GM18873 (cell line): ENCODE results near the gene MYH2.
"Not testable (repeated sequence)": the region's sequence is repeated elsewhere in the genome, so short reads cannot be mapped to it uniquely, and the experiment has no call there.

Experiments used
- ATAC-seq: cut with Tn5 transposase; IDR thresholded peaks from one replicate; pipeline ENCODE4 v1.9.1; 2021; ENCODE audit warnings: mild to moderate bottlenecking, moderate library complexity, moderate number of reproducible peaks; ENCODE audit not compliant: unreplicated experiment, low FRiP score

Gene MYH2

DNA sequence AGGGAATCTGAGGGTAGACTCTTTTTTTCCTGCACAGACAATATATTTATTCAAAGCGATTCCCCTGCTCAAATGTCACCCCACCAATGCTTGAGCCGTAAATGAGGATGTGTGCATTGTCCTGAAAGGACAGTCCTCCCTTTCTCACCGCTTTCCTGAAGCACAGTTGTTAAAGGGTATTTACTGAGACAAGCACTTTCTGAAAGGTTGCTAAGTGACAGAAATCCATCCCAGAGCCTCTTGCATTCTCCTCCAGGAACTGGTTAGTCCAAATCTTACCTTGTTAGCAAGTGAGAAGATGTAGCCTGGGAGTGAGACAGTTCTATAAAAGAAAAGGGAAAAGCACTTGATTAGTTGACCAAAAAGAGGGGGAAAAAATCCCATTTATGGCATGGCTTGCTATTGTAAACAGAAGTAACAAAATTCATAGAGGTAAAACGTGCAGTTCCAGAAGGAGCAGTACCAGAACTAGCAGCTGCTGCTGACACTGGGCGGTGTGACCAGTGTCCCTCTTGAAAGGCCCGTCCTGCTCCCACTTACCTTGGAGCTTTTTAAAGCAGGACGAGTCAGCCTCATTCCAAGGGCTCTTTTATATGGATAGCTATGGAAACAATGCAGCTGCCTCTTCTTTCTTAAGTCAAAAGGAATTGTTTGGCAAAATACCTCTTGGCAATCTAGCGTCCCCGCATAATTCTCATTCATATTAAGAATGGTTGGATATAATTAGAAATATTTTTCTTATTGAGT, at the start of gene MYH2:
MYH2 (minus strand) TSS at position 563 of the 747 bp plus-strand sequence. CDS start 1,738 bp downstream, outside the sequence.
- ATAC-seq = no peak

DNA sequence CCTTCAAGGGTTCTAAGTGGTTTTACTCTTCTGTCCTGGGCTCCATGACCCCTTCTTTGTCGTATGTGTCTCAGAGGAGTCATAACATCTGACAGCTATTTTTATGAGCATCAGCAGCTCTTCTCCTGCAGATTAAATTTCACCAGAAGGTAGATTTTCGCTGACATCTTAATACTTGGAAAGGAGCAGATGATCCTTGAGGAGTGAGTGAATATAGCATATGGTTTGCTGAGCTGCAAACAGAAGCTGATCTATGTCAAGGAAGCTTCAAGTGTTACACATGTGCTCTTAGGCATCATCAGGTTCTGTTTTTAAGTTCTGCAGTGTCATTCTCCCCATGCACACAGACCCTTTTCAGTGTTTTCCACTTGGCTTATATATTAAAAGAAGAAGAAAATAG, 49.2 kb upstream of the MYH2 start:
- no peak for ATAC-seq

DNA sequence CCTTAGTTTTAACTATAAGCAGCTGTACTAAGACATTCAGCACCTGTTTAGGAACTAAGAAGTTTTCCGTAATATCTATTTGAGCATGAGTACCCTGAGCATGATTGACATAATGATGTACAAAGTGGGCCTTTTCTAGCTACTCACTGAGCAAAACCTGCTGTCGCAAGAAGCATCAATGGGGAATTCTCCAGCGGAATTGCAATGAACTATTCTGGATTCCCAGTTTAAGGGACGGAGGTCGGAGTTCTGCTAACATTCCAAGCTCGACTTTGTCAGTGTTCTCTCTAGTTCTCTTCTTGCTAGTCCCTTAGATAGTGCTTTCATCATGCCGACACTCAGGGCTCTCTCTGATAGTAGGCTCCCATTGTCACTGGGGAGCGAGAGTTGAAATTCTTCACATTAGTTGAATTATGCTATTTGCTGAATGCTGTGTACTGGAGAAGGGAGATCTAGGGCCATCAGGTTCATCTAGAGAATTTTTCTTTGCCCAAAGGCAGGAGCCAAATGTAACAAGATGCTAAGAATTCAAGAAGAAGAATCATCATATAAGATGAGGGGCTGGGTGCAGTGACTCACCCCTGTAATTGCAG, 40.2 kb upstream of the MYH2 start:
- ATAC-seq = no peak

DNA sequence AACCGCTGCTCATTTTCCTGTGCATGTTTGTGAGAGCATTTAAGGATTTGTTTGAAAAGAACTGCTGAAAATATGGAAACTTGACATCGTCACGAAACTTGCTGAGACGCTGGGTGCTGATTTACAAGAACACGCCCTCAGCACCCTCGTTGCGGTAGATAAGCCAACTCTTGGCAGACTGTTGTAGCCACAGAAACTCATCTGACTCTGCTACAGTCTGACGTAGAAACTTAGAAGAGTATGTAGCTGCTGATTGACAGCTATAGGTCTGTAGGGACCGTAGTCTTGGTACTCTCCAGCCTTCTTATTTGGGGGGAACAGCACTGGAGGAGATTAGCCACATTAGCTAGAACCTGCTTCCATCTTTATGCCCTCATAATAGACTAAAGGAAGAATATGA, 36.1 kb upstream of the MYH2 start:
- ATAC-seq = no peak

DNA sequence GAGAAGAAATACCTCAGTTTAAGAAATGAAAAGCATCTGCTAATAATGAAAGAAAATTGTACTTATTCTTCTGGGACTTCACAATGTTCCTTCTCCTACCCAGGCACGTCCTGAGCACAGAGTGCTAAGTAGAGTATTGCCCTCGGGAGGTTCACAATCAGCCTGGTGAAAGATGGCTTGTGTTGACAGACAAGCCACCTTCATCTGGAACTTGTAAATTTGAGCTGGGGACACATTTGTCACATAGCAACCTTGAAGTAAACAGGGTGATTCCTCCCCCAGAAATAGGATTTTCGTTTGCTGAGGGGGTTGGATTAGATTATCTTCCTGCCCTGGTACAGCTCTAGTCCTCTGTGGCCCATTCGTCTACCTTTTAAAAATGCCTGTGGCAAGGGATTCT, 34.4 kb upstream of the MYH2 start:
- no peak for ATAC-seq

DNA sequence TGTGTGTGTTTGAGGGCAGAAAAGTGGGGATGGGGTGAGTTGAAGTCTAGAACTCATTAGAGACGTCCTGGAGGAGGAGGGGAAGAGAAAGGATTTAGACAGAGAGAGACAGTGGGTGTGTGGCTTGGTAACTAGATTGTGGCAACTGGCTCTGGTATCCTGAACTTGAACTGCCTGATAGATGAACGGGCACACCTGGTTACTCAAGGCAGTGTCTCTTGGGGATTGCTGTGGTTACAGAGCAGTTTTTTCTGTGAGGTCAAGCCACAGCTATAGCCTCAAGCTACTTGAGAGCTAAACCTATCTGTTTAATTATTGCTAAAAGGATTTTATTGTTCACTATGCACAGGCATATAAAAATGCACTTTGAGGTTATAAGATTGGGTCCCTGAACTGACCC, 29.8 kb upstream of the MYH2 start:
- ATAC-seq = no peak

DNA sequence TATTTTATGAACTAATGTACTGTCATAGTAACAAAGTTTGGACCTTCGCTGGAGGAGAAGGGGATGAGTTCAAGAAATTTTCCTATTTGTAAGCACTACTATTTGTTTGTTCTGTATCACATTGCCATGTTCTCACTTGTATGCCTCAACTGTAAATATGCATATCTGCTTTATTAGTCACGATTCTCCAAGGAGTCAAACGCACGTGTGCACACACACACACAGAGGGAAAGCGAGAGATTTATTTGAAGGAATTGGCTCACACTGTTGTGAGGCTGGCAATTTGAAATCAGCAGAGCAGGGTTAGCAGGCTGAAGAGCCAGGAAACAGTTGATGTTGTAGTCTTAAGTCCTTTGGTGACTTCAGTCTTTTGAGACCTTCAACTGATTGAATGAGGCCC, 24.9 kb upstream of the MYH2 start:
- ATAC-seq = no peak

DNA sequence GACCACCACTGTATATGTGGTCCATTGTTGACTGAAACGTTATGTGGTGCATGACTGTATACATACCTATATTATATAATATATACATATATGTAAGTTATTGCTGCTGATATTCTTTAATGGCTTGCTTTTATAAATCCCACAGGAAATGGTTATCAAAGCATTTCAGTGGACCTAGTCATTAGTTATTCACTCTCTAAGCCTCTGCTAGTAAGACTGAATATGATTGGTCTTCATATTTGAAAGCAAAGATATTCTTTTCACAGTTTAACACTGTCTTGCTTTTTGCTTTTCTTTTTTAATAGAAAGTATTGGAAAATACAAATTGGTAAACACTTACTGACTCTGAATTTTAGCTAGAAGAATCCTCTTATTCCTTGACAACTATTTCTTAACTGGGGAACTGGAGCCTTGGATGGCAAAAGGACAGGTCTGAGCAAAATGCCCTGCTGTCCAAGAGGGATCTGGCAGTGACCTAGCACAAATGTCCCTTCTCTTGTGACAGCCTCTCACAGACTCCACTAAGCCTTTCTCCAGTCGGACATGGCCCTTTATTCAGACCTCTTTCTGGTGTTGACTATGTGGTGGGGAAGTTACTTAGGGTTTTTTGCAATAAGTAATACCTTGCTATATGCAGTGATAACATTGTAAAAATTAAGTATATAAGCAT, 14.7 kb upstream of the MYH2 start:
- no peak for ATAC-seq

DNA sequence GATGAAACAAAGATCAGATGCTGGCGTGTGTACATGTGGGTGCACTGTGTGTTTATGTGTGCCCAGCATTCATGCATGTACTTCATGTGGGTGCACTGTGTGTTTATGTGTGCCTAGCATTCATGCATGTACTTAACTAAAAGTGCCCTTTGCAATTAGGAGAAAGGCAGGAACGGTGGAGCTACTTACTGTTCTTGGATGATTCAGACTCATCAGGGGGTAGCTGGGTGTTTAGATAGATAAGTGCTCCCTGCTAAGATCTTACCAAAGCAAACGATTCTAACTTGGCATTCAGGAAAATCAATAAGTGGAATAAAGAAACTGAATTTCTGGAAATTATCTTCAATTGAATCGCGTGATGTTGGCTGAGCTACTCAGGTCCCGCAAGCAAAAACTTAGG, 8.6 kb upstream of the MYH2 start:
- no peak for ATAC-seq

DNA sequence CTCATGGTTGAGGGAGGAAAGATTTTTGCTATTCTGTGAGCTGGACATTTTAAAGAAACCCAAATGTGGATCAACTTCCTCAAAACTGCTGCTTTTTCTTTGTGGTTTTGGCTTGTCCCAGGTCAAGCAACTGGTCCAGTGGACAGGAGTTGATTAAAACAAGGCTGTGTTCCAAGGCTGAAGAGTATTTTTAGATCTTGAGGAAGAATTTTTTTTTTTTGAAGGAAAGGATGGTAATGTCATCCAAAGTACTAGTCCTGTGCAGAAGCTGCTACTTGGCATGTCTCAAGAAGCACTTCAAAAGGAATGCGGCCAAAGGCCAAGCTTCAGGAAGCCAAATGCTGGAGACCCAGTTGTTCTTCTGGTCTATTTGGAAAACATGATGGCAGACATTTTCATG, 8.0 kb upstream of the MYH2 start:
- ATAC-seq = no peak

DNA sequence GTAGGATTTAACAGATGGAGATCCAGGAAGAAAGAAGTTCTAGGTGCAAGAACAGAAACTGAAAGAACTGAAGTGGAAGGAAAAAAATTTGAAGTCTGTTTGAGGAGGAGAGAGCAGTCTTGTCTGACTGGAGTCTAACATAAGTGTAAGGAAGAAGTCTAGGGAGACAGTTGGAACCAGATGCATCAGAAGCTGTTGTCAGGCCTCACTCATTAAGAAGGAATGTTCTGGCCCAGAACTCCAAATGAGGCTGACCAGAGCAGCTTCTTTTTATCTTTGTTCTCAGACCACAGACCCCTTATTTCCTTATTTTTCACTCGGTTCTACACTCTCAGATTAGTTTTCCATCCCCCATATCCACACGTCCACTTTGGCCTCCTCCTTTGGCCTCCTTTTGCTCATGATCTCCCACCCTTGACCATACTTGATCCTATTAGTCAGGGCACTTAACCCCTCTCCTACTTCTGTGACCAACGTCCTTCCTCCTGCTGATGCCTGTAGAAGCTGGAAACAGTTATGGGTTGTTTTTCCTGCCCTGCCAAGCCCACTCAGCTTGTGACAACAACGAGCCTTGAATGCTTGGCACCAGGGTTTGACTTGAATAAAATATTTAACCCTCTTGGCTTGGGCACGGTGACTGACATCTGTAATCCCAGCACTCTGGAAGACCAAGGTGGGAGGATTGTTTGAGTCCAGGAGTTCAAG, 7.0 kb upstream of the MYH2 start:
- ATAC-seq = no peak

DNA sequence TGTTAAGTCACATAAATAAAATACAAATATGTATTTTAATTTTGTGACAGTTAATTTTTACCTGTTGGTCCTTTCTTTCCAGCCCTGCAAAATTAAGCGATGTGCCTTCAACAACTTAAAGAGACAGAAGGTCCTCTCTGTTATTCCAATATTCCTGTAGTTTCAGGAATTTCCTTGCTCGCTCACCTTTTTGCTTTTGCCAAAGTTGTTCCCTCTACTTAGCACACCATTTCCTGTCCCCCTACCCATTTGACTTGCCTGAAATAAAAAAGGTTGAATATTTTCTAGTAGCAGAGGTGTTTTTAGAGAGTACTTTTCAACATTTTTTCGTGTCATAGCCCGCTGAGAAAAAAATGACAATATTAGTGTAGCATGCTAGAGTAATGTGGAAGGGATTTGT, 556 bp upstream of the MYH2 start:
- no peak for ATAC-seq

DNA sequence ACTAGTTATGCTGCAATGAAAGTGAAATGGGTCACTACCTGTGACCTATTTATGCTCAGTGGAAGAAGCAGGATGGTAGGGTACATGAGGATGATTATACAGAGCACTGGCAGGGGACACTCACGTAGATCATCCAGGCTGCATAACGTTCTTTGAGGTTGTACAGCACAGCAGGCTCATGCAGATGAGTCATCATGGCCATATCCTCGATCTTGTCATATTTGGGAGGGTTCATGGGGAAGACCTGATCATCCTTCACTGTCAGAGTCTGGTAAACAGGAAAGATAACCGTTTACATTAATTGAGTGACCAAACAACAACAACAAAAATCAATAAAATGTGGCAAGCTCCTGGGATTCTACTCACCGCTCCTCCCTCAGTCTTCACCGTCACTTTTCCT, 2.1 kb downstream of the MYH2 start:
- no peak for ATAC-seq

DNA sequence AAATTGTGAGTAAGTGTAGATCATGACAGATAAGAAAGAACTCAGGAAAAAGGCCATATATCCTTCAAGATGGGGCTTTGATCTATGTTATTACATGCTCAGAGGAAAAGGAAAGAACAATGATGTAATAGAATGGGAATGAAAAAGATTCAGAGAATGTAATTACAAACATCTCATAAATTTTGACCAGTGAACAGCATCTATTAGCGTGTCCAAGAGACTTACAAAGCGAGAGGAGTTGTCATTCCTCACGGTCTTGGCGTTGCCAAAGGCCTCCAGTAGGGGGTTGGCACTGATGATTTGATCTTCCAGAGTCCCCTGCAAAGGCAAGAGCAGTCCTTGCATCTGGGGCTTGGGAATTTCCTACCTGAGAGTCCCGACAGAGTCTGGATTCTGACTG, 6.0 kb downstream of the MYH2 start:
- ATAC-seq = not testable (repeated sequence)

DNA sequence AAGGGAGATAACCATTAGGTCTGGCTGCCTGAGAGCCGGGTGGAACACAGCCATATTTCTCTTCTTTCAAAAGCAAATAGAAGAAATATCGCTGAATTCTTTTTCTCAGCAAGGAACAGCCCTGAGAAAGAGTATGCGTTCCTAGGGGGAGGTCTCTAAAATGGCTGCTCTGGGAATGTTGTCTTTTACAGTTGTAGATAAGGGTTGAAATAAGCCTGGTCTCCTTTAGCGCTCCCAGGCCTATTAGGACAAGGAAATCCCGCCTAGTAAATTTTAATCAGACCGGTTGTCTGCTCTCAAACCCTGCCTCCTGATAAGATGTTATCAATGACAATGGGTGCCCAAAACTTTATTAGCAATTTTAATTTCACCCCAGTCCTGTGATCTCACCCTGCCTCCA, 8.3 kb downstream of the MYH2 start:
- not testable (repeated sequence) for ATAC-seq

DNA sequence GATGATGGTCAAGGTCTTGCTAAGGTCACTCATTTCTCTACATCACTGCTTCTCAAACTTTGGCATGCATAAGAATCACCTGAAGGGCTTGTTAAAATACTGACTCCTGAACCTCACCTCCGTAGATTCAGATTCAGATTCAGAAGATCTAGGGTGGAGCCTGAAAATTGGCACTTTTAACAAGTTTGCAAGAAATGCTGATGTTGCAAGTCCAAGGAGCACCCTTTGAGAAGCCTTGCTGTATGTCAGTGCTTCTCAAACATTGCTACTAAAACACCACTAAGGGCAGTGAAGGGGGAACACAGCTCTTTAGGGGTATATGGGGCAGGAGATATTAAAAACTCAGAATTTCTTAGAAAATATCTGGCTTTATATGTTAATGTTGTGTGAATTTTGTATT, 17.4 kb downstream of the MYH2 start:
- no peak for ATAC-seq

DNA sequence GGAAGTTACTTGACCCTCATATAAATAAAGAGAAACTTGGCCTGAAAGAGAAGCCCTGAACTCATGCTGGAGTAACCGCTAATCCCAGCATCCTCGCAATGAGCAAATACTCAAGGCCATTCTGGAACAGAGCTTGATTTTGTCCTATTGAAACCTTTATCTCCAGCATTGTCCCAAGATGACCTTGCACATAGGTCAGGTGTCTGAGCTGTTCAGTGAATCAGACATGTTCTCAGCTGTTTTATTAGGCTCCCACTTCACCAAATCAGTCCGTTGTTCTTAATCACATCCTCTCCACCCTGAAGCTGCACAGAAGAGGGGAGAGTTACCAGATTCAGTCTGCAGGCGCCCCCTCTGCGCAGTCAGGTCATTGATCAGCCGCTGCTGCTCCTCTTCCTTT, 22.0 kb downstream of the MYH2 start:
- ATAC-seq = no peak

DNA sequence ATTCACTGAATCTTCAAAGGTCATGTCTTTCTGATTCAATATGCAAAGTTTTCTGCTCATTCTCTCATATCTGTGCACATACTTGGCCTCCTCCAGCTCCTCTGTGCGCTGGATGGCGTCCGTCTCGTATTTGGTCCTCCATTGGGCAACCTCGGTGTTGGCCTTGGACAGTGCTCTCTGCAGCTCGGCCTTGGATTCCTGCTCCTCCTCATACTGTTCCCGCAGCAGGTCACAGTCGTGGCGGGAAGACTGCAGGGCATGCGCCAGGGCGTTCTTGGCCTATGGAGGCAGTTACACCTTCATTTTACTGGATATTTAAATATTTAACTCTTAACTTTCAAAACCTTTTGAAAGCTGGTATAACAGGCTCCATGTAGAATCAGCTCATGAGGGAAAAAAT, 22.9 kb downstream of the MYH2 start:
- no peak for ATAC-seq

DNA sequence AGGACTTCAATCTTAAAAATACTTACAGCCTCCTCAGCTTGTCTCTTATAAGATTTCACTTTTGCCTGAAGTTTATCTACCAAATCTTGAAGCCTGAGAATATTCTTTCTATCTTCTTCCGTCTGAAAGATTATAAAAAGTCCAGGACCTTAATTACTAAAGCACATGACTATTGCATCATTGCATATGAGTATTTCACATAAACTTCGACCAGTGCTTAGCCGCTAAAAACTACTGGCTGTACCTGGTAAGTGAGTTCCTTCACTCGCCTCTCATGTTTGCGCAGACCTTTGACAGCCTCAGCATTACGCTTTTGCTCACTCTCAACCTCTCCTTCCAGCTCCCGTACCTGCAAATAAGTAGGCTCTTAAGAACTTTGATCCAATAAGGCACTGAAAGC, 26.4 kb downstream of the MYH2 start:
- ATAC-seq = no peak

DNA sequence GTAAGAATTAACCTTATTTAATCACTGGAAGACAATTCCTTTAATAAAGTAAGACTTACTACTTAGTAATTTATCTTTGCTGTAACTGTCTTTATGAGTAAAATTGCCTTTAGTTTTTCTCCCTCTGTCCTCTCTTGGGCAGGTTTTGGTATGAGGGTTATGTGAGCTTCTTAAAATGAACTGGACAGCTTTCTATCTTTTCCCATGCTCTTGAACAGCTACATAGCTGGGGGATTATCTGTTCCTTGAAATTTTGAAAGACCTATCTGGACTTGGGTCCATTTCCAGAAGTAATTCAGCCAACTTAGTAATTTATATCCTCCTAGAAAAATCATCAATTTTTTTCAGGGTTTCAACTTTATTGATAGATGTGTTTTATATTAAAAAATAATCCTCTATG, 27.5 kb downstream of the MYH2 start:
- ATAC-seq = no peak

DNA sequence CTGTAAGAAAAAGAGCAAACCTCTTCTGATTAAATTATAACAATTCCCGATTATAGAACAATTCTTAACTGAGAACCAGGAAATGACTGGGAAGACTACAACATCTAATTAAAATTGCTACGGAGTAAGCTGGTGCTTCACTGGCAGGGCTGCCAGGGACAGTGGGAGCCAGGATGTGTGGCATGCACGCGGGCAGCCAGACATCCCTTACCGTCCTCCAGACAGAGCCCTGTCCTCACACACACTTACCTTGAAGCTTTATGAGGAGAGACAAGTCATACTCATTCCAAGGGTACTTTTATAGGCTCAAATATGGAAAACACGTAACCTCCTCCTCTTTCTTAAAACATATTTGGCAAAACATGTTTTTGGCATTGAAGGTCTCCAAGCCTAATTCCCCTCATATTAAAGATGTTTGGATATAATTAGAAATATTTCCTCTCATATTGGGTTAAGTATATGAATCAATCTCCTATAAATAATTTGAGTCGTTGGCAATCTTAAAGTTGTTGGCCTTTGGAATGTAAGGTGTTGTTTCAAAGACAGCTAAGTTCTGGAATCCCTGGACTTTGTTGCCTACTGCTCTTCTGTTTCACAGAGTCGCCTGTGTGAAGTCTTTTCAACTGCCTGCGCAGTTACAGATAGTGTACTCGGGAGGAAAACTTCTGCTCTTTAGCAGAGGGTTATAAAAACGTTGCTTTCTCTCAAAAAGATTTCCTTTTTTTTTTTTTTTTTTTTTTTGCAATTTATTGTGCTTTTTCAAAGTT, 31.0 kb downstream of the MYH2 start, which contains the start of gene MYH1:
MYH1 (minus strand) TSS at position 272 of the 767 bp plus-strand sequence. CDS start 1,900 bp downstream, outside the sequence.
- no peak for ATAC-seq
